Fibroblast of skin of left biceps (primary cell): ENCODE measurements around the gene ALK.
"Not testable (repeated sequence)": the region's sequence is repeated elsewhere in the genome, so short reads cannot be mapped to it uniquely, and the experiment has no call there.

Source experiments
- DNase-seq, 2 experiments: peaks; one replicate each; pipeline ENCODE4 v3.0.0-alpha.2; 2013; ENCODE audit warnings: low read depth in 2 of 2

Gene ALK

DNA sequence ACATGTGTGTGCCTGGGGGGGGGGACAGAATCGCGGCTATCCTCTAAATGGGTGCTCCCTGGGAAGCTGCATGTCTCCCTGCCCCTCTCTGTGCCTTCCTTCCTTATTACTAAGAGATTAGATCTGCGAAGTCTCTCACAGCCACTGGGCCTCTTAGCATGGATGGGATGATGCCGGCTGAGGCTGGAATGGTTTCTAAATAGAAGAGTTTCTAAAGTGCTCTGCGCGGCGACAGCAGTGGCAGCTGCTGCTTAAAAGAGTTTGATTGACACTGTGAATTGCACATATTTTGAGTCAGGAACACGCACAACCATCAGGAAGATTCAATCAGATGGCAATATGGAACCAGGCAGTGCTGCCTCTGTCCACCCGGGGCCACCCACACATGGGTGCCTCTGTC is 642.4 kb downstream of the ALK start:
- DNase-seq: no peak

DNA sequence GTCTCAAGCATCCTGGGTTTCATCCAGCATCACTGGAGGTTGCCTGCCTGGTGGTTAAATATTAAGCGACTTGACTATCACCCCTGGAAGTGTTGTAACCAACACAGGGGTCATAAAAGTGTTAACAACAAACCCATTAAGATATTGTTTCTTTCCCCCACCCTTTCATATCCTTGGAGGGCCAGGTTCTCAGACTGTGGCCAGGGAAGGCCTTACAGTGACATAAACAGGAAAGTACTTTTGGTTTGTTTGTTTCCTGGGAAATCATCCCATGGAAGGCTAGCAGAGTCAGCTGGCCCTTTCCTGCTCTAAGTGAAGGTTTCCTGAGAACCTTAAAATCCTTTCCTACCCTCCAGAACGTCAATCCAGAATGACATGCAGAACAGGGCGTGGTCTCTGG is 645.2 kb downstream of the ALK start:
- DNase-seq: no peak

DNA sequence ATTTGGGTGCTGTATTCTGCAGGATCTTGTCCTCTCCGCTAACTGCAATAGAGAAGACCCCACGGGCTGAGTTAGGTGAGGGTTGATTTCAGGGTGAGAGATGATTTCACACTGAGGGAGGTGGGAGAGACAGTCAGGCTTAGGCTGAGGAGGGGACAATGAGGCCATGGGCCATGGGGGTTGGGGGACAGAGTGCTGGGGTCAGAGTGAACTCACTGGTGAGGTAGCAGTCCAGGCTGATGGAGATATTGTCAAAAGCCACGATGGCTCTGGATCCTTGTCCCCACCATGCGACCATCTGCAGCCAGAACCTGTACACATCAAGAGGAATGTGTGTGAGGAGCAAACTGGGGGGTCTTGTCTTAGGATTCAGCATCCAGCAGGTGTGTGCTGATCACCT is 646.2 kb downstream of the ALK start:
- no peak for DNase-seq

DNA sequence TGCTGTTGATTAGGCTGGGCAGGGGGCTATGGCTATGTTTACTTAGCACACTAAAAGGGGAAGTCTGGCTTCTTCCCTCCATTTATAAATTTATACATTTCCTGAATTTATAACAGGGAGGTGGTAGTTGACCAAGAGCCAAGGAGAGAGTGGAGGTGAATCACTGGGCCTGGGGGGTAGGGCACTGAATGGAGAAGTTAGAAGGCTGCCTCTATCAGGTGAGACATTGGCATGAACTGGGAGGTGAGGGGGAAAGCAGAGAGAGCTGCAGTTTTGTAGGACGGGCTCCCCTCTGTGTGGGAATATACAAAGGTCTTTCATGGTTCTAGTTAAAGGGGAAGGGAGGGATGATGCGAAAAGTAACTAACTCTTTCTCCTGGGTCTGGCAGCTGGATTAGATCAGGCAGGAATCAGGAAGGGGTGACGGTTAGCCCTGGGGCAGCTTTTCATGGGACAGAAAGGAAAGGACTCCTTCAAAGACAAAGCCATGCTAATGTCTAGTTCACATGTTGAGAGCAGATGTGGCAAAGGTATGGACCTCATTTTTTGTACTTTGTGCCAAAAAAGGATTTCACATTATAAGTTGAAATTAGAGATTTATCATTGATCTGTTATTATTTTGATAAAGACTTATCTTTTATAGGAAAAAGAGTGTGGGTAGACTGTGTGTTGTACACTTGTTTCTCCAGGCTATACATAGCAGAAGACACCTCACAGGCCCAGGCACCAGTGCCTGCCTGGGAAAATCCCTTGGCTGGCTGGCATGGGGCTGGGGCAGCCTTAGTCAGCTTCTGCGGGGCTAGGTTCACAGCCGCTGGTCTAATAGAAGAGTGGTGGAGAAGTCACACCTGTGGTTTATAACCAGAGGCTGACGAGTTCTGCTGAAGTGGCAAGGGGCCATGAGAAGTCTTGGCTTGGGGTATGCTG is 647.4 kb downstream of the ALK start:
- DNase-seq: no peak

DNA sequence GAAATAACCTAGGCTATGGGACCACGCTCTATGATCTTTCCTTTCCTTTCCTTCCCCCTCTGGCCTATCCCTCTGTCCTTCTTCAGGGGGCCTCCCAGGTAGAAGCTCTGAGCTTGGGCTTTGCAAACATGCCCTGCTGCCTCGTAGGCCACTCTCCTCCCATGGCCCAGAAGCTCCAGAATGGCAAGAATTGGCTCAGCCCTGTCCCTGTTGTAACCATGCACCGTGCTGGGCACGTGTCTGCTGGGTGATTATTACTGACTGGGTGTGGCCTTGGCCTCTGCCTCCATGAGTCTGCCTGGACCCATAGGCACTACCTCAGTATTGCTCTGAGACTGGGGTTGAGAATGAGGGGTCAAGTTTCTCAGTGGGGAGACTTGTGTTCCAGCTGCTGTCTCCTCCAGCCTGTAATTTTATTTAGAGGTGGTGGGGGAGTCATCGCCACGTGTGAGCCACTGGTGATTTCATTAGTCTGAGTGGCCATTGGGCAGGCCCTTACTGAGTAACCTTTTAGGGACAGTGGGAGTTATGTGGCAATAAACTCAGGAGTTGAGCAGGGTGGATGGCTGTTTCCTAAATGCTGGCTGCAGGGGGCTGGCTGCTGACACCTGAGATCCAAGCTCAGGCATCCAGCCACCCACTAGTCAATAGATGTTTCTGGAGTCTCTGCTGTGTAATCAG is 648.2 kb downstream of the ALK start:
- no peak for DNase-seq

DNA sequence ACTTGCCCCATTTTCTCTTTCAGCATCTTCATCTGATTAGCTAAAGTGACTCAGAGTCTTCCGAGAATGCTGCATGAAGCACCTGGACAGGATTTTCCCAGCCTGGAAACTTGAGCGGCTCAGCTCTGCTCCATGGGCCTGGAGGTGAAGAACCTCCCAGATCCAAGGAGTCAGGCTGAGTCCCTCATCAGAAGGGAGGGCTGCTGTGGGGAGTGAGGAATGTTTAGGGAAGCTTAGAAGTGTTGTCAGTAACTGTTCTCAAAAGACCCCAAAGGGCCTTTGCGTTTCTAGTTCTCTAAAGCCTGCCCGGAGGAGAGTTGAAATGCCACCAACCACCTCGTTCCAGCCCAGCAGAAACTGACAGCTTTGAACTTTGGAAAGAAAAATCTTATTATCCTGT is 649.1 kb downstream of the ALK start:
- no peak for DNase-seq

DNA sequence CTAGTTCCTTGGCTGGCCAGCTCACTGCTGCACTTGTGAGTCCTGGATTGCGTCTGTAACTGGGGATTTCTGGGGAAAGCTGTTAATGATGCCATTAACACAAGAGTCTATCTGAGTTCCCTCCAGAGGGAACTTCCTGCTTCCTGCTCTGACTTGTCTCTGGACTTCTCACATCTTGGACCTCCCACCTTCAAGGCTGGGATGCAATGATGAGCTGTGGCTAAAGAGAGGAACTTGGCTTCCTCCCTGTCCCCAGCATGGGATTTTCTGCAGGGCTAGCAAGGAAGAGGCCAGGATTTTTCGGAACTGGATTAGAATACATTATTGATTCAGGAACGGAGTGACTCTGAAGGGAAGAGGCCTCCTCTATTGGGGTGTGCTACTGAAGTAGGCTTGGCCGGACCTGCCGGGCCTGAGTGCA is 650.7 kb downstream of the ALK start:
- DNase-seq: no peak

DNA sequence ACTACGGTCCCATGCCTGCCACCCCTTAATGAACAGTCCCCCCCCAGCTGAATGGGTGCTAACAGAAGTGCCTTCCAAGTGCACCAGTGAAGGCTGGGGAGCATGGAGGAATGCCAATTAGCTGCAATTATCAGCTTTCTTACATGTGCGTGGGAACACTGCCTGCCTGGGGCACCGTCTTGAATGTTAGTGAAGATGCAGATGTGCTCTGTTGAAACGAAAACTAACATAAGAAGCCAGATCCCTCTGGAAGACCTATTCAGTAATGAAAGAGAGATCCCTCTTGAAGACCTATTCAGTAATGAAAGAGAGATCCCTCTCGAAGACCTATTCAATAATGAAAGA is 651.6 kb downstream of the ALK start:
- DNase-seq: no peak

DNA sequence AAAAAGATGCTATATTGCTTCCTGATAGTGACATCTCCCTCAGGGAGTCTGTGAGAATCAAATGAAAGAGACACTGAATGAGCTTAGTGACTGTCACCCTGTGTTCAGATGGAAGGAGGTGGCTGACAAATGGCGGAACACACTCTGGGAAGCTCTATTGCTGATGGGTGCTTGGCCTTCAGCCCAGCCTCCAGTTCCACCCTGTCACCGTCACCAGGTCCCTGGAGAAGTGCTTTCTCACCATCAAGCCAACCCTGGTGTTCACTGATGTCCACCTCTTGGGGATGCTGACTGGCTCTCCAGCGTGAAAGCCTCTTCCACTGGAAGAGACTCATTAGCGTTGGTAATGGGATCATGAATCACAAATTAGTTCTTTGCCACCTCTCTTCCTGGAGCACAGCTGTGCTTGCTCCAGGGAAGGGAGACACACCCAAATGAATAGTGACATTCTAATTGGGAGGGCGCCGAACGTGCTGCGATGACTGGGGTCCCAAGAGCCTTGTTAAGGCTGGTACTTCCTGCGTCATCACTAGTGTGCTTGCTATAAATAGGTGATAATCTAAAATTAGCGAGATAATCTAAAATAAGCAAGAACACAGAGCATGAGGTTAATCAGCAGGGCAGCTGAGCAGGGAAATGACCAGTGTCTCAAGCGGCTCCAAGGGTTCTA is 652.2 kb downstream of the ALK start:
- DNase-seq: no peak

DNA sequence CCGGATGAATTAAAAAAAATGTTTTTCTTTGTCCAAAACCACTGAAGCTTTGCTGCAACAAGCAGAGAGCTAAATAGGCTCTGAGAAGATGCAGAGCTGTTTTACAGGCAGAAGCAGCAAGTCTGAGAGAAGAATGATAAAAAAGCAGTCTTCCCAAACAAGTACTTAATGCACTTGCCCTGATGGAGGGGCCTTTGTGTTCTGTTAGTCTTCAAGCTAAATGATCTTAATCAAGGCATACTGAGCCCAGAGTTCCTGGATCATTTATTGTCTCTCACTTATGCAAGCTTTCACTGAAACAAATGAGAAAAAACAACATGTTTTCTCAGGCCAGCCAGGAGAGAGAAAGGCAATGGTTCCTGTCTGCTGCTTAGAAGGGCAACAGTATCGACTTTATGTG is 653.7 kb downstream of the ALK start:
- DNase-seq: no peak

DNA sequence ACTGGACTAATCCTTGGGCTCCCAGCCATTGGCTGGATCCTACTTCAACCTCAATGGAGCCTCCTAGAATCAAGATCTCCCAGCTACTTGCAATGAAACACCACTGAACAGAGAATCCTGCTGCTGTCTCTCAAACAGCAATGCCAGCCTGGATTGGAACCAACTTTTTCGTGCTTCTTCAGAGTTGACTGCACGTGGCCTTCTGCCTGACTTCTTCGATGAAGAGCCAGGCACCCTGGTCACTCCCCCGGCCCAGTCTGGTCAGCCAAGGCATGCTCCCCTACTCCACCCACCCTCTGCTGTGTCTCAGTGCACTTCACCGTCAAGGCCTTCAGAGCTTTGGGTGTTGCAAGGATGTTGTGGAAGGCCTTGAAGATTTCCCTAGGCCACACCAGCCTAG is 657.5 kb downstream of the ALK start:
- DNase-seq: no peak

DNA sequence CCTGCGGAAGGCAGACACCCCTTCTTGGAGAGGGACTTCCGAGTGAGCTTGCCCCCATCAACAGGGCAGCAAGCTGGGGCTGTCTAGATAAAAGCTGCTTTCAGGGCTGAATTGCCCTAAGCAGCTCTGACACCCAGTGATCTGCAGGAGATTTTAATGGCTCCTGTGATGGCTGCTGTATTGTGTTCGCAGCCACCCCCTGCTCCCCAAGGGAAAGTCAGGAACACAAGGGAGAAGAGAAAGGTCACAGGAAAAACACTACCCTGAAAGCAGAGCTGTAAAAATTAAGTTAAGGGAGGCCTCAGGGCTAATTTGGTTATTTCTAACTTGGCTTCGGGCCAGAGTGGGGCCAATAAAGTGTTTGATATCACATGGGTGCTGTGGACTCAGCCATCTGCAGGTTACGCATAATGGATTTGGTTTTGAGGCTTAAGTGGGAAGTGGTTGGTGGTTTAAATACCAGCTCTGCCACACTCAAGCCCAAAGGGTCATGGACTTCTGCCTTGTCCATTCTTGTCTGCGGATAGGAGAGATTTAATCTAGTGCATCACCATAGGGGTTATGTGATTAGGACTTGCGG is 658.6 kb downstream of the ALK start:
- no peak for DNase-seq

DNA sequence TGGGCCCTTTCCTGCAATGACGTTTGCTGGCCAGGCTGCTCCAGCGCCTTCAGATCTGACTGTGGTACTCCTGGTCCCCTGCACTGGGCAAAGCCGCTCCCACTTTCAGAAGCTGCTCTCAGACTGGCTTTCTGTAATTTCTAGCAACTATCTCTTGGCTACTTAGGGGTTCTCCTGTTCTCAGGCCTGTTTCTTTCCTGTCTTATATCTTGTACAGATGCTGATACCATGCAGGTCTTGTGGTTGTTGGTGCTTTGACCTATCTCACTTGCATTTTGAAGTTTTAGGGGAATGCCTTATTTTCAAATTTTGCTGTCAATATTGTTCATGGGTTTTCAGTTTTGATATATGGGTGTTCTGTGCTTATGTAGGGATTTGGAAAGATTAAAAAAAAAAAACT is 660.4 kb downstream of the ALK start:
- no peak for DNase-seq

DNA sequence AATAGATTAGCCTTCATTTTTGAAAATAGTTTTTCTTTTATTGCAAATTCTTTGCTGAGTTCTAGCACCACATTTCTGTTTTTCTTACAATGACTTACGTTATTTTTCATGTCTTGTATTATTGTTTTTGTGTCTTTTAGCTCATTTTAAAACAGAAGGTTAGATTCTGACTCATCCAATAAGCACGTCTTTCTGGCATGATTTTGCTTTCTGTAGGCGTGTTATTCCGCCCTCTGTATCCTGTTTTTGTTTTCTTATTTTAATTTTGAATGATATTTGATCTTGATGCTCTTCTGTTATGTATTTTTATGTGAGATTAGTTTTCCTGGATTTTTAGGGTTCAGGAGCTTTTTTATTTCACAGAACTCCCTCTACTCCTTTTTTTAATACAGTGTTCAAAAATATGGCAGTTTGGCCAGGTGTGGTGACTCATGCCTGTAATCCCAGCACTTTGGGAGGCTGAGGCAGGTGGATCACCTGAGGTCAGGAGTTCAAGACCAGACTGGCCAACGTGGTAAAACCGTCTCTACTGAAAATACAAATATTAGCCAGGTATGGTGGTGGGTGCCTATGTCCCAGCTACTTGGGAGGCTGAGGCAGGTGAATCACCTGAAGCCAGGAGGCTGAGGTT is 661.1 kb downstream of the ALK start:
- DNase-seq: no peak

DNA sequence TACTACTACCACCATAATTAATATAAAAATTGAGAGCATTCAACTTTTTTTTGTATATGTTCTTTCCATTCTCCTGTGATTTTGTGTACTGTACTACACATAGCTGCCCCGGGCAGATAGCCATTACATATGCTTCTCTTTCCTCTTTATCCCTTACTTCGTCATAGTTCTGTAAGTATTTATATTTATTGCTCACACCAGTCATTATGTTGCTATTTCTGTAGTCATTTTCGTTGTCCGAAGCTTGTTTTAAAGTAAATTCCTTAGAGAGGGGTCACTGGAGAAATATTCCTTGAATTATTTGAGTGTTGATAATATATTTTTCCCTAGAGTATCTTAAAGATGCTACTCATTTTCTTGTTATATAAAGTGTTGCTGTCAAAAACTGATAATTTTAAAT is 662.2 kb downstream of the ALK start:
- DNase-seq: no peak

DNA sequence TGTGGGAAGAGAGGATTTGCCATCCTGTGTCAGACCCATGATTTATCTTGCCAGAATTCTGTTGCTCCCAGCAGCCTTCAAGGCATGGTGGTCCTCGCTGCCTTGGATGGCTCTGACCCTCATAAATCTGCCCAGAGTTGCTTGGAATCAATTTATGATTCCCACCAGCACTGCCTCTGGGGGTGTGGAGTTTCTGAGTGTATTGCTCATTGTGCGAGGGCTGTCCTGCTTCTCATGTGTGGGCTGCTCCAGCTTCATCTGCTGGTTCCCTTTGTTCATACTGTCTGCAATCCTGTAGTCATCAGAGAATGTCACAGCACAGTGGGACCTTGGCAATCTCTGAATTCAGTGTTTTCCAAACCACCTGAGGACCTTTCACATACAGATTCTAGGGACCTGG is 666.4 kb downstream of the ALK start:
- DNase-seq: no peak

DNA sequence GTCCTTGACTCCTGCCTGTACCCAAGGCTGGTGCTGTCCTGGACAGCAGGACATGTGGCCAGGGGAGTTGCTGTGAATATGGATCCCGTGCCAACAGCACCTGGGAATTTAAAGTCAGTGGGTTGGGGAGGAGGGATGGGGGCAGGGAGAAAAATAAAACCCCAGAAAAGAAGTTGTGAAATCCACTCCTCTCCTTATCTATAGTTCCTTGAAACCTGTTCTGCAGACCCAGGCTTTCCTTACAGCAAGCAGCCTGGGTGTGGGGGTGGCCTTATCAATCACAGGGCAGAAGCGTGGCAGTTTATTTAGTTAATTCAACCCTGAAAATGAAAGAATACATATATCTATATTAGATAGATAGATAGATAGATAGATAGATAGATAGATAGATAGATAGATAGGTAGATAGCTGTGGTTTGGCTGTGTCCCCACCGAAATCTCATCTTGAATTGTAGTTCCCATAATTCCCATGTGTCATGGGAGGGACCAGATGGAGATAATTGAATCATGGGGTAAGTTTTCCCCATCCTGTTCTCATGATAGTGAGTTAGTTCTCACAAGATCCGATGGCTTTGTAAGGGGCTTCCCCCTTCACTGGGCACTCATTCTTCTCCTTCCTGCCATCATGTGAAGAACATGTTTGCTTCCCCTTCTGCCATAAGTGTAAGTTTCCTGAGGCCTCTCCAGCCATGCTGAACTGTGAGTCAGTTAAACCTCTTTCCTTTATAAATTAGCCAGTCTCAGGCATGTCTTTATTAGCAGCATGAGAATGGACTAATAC is 667.7 kb downstream of the ALK start:
- DNase-seq: not testable (repeated sequence)

DNA sequence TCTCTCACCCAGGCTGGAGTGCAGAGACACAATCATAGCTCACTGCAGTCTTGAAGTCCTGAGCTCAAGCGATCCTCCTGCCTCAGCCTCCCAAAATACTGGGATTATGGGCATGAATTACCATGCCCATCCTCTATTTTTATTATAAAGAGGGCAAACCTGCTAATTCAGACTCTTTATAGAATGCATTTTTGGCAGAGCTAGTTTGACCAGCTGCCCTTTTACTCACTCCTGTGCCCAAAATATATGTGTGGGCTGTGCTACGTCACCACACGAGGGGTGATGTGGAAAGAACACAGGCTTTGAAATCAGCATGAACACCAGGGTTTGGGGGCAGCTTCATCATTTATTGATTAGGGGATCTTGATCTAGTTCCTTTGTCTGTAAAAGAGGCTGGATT is 668.4 kb downstream of the ALK start:
- DNase-seq: no peak

DNA sequence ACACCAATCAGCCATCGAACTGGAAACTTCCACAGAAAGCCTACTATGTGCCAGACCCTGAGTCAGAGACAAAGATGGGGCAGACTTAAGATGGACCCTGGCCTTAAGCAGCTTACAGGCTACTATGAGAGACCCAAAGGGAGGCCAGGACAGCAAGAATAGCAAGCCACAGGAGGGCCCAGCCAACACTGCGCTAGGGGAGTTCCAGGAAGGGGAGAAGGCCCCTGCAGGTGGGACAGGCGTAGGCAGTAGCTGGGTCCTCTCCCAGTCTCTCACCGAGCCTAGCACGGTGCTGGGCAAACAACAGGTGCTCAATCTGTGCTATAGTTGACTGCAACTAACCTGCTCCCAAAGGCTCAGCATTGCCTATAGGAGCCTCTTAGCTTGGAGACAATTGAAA is 670.0 kb downstream of the ALK start:
- no peak for DNase-seq

DNA sequence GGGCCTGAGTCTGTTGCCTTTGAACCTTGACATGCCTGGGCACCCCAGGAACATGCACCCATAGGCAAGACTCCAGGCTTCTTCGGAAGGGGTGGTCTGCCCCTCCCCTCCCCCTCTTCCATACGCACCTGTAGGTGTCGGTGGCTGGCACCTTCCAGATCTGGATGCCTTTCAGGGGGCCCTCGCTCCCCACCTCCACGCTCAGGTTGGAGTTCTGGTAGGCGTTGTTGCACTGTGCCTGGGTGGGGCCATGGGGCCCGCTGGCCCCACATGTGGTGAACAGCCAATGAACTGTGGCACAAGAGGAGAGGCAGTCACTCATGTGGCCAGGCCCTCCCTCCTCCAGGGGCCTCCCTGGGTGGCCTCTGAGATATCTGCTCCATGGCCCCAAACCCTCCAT is 670.4 kb downstream of the ALK start:
- no peak for DNase-seq

DNA sequence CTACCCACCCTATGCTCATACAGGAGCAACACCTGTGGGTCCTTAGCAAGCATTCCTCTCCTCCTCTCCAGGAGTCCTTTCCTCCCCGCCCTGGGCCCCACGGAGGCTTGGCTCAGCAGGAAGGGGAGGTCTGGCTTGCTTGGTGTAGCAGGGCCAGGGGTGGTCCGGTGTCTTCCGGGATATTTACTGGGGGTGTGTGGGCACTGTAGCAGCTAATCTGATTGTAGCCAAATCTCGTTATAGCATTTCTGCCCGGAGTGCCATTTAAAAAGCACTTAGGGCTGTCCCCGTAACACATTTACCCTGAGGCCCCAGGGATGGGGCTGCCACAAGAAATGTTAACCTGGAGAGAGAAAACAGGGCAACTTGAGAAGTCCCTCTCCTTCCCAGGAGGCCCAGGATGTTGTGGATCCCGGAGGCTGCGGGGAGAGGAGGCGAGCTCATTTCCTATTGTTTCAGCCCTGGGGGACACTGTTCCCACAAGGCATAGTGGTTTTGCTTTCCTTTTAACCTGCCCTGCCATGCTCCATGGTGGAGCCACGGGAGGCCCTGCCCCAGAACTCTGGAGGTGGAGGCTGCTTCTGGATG is 671.6 kb downstream of the ALK start:
- DNase-seq: no peak
